ENCODE results near the gene PTGFR. TPM values are rescaled to one million over a fixed set of nuclear protein-coding genes. Genes with fewer than 3 reads are reported as not detected.

PTGFR gene
- total RNA-seq, 4 donors from 2014 or later, result 2.2 to 5.9 (median 3.2) TPM

DNA sequence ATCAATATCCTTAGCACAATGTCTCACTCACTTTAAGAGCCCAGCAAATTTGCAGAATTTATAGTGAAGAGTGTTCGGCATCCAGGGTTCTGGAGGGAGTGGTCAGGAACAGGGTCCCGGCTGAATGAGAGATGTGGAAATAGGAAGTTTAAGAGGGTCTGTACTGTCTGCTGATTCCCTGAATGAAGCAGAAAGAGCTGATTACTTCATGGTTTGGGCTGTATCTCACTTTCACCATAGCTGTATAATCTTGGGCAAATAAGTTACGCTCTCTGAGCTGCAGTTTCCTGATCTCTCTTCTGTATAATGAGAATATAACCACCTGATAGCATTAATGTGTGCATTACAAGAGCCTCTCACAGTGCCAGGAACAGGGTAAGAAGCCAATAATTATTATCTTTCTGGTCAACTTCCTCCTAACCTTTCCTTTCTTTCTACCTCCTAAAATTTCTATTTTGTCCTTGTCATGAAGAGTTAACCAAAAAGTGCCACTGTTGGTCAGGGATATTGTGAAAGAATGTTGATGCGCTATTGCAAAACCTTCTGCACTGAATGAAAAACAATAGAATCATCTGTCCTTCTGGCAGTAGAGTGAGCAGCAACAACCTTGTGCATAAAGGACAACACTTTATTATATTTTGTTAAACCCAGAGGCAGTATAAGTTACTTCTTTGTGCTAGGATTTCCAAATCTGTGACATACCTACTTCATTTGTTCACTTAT, 14.7 kb upstream of the PTGFR start:
- H3K36me3 ChIP-seq, result no peaks in the 10 kb centered on the region
- no peak for DNase-seq (ENCODE audit: low spot score in 2 of 2)
- H3K27ac ChIP-seq, result peak overlapping the region; percentile 30
- H3K9me3 ChIP-seq, result no peaks in the 10 kb centered on the region
- 65% methylated on average over 4 of the region's 4 CpGs for WGBS
- peaks cover 8% of the 10 kb centered on the region for H3K4me1 ChIP-seq
- H3K4me3 ChIP-seq, result no peak overlapping the region
- TF ChIP-seq EP300 (IDR thresholded peaks at IDR 0.05) (no peak), POLR2AphosphoS5 (IDR thresholded peaks at IDR 0.05) (peak in 1 of 3 donors; percentile 69)
- no peaks in the 10 kb centered on the region for H3K27me3 ChIP-seq

- no peaks in the 10 kb centered on the region for H3K9me3 ChIP-seq
- no peaks in the 10 kb centered on the region for H3K36me3 ChIP-seq
- no peak for TF ChIP-seq POLR2AphosphoS5 (IDR thresholded peaks at IDR 0.05)
- no peak for TF ChIP-seq EP300 (IDR thresholded peaks at IDR 0.05)
- TF ChIP-seq POLR2A (IDR thresholded peaks at IDR 0.05), result no peak
- TF ChIP-seq CTCF (IDR thresholded peaks at IDR 0.05), result no peak
- no peaks in the 10 kb centered on the region for H3K27me3 ChIP-seq
- no peak overlapping the region for H3K4me3 ChIP-seq
- no peak for DNase-seq (ENCODE audit: low spot score in 2 of 2)
- WGBS, result no CpG with 5 or more reads among the region's 6 CpGs
- no peaks in the 10 kb centered on the region for H3K4me1 ChIP-seq
- H3K27ac ChIP-seq, result no peak overlapping the region
These were observed 6.9 kb upstream of the PTGFR start for GRCh38 chr1:78483903-78484302.

GRCh38 chr1:78491451-78492071, 787 bp downstream of the PTGFR start:
- 4% methylated on average over 34 of the region's 37 CpGs for WGBS
- TF ChIP-seq EP300 (IDR thresholded peaks at IDR 0.05), result no peak
- peak in 2 of 3 donors; percentile 8 to 23 for TF ChIP-seq POLR2AphosphoS5 (IDR thresholded peaks at IDR 0.05)
- peak in 1 of 2 donors; percentile 55 for TF ChIP-seq POLR2A (IDR thresholded peaks at IDR 0.05)
- no peak for TF ChIP-seq CTCF (IDR thresholded peaks at IDR 0.05)
- Histone ChIP-seq H3K4me1 (peaks cover 8% of the 10 kb centered on the region), H3K9me3 (no peaks in the 10 kb centered on the region), H3K4me3 (peak overlapping the region; percentile 56), H3K36me3 (no peaks in the 10 kb centered on the region), H3K27me3 (peaks cover 7% of the 10 kb centered on the region), H3K27ac (peak overlapping the region; percentile 89)
- DNase-seq (ENCODE audit: low spot score in 2 of 2), result peak; percentile 74 to 85

- peak overlapping the region; percentile 56 for H3K4me3 ChIP-seq
- TF ChIP-seq EP300 (IDR thresholded peaks at IDR 0.05) (no peak), POLR2A (IDR thresholded peaks at IDR 0.05) (peak in 1 of 2 donors; percentile 12), POLR2AphosphoS5 (IDR thresholded peaks at IDR 0.05) (peak in 1 of 3 donors; percentile 19), CTCF (IDR thresholded peaks at IDR 0.05) (no peak)
- no peaks in the 10 kb centered on the region for H3K36me3 ChIP-seq
- WGBS, result 63% methylated on average over 12 of the region's 12 CpGs
- H3K9me3 ChIP-seq, result no peaks in the 10 kb centered on the region
- DNase-seq (ENCODE audit: low spot score in 2 of 2), result peak in 1 of 2 donors; percentile 67
- peaks cover 7% of the 10 kb centered on the region for H3K27me3 ChIP-seq
- H3K4me1 ChIP-seq, result peaks cover 8% of the 10 kb centered on the region
- peak overlapping the region; percentile 89 for H3K27ac ChIP-seq
These were observed 1.7 kb downstream of the PTGFR start for GRCh38 chr1:78492386-78492950.

DNA sequence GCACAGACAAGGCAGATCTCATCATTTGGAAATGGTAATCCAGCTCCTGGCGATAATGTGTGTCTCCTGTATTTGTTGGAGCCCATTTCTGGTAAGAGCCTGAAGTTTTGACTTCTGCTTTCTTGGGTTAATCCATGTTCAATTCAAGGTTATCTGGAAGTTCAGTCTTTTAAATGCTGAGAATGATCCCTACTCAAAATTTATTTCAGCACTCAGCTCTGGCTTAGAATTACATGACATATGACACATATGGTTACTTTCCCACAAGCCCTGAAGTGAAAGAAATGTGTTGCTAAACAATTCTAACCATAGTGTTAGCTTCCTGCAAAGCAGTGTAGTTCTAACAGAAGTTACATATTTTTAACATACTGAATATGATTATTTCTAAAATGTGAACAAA, 2.7 kb downstream of the PTGFR start:
- Histone ChIP-seq H3K4me3 (peak overlapping the region; percentile 56), H3K9me3 (no peaks in the 10 kb centered on the region), H3K27ac (peak overlapping the region; percentile 89), H3K36me3 (no peaks in the 10 kb centered on the region), H3K4me1 (peaks cover 8% of the 10 kb centered on the region), H3K27me3 (peaks cover 7% of the 10 kb centered on the region)
- TF ChIP-seq EP300 (IDR thresholded peaks at IDR 0.05) (no peak), POLR2A (IDR thresholded peaks at IDR 0.05) (no peak), POLR2AphosphoS5 (IDR thresholded peaks at IDR 0.05) (no peak), CTCF (IDR thresholded peaks at IDR 0.05) (no peak)
- no peak for DNase-seq (ENCODE audit: low spot score in 2 of 2)
- WGBS, result 52% methylated on average over 1 of the region's 1 CpG
